IPS-NIHi7 (cell line): Measurements from ENCODE around the gene TLN1.

Experiments used
- DNase-seq: peaks from one replicate; pipeline ENCODE4 v3.0.0; 2012; ENCODE audit warnings: mixed read lengths; ENCODE audit errors: extremely low spot score

The TLN1 gene

DNA sequence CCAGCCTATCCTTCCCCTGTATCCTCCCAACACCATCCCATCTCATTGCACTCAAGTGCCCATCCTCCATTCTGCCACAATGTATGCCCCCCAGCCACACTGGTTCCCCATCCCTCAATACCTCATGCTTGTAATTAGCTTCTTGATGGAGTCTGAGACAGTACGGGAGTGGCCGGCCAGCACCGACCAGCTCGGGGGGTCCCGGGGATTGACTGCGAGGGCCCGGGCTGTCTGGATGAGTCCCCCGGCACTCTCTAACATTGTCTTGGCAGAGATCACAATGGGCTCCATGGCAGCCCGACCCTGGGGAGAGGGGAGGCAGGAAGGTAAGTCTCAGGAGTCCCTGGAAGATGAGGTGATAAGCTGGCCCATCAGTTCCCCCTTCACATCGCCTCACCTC, 25.0 kb downstream of the TLN1 start:
- DNase-seq: no peak

DNA sequence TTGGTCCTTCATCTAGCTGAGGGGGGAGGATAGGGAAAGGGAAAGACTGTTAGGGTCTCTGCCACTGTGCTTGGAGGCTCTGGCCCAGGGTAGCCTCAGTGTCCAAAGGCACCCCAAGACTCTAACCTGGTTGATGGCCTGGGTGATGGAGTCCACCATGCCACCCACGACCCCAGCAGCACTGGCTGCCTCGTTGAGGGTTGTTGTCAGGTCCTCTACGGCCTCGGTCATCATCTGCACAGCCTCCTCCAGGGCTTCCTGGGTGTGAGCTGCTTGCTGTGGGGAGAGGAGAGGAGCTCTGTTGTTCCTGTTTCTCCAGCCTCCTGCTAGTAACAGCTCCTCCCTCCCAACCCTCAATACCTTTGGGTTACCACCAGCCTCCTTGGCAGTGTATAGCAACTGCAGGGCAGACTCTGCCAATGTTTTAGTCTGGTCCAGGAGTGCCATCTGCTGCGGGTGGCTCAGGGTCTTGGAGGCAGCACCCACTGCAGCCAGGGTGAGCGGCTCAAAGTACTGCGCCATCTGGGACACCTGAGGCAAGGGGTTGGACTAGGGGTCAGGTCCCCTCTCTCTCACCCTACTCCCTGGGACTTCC, 26.1 kb downstream of the TLN1 start:
- DNase-seq: no peak

DNA sequence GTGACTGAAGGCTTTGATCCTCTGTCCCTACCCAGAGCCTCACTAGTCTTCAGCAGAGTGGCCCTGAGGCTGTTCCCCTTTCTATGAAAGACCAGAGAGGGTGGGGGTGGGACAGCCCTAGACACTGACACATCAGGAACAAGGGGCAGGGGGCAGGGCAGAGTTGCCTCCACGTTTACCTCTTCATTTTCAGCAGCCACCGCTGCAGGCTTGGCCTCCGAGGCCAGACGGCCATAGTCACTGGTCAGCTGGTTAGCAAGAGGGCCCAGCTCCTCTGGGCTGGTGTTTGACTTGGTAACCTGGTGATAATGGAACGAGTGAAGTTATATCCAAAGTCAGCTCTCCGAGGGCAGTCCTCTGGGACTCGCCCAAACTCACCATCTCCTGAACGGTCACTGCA, 26.6 kb downstream of the TLN1 start:
- DNase-seq: no peak

DNA sequence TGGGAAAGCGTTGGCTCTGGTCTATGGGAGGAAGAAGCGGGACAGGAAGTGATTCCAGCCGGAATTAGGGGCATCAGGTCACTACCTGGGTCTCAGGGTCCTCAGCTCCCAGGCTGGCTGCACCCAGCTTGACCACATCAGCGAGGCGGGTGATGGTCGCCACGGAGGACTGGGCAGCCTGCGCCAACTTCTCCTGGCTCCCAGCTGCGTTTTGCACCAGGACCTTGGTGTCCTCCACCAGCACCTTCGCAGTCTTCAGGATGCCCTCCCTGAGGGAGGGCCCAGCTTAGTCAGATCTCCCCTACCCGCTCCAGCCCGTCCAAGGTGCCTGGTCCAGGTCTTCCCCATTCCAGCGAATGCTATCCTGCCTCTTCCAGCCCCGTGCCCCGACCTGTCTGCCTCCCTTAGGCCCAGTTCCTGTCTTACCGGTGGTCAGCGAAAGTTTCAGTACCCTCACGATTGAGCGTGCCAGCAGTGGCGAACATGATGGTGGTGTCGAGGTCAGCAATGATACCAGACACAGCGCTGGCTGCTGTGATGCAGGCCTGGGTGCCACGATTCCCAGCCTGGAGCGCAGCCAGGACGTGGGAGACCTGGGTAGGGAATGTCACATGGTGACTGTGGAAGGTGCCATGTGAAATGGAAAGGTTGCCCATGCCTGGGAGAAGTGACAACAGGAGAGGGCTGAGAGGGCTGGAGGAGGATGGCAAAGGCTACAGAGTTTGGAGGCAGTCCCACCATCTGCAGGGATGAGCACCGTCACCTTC, 27.9 kb downstream of the TLN1 start:
- no peak for DNase-seq

DNA sequence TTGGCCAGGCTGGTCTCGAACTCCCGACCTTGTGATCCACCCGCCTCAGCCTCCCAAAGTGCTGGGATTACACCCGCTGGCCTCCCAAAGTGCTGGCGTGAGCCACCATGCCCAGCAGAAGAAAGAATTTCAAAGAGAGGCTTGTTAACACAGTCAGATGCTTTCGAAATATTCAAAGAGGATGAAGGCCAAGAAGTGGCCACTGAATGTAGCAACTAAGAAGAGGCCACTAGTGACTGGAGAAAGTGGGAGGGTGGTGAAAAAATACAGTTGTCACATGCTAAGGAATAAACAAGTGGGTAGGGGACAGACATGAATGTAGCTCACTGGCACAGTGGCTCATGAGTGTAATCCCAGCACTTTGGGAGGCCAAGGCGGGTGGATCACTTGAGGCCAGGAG, 29.3 kb downstream of the TLN1 start:
- no peak for DNase-seq

DNA sequence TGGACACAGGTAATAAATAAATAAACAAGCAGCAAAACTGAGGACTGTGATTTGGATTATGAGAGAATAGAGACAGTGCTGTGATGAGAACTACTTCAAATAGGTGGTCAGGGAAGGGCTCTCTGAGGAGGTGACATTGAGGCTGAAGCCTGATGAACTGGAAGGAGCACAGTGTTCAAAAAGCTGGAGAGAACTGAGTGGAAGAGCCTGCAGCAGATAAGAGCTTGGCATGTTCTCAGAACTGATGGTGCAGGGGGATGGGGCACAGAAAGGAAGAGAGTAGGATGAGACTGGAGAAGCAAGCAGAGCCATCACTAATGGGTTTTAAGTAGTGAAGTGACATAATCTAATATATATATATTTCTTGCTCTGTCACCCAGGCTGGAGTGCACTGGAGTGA, 31.1 kb downstream of the TLN1 start:
- DNase-seq: no peak

DNA sequence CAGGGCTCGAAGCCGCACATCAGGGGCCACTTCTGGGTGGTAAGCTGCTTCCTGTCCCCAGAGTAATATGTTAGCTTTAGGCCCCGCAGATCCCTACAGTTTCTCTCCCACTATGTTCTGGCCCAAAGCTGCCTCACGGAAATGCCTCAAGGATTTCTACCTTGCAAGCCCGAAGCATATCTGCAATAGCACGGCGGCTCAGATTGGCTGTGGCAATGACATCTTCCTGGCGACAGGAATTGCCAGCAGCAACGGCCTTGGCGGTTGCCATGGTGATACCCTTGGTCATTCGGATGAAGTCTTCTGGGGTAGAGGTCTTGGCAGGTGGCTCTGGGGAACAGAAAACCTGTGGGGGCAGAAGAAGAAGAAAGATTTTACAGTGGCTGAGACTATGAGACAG, 32.0 kb downstream of the TLN1 start:
- DNase-seq: no peak

DNA sequence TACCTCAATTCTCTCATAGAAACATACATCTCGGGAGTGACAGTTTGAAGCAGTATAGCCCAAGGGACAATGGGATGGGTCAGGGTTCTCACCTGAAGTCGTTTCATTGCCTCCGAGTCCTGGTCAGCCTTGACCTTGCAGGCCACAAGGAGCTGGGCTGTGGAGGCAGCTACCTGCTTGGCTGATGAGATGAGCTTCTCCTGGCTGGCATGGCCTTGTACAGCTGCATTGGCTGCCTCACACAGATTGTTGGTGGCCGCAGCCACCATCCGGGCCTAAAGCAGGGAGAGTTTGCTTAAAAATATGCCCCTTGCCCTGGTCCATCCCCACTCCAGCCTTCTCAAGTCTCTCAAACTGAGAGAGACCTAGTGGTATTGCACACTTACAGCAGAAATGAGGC, 33.8 kb downstream of the TLN1 start:
- DNase-seq: no peak

DNA sequence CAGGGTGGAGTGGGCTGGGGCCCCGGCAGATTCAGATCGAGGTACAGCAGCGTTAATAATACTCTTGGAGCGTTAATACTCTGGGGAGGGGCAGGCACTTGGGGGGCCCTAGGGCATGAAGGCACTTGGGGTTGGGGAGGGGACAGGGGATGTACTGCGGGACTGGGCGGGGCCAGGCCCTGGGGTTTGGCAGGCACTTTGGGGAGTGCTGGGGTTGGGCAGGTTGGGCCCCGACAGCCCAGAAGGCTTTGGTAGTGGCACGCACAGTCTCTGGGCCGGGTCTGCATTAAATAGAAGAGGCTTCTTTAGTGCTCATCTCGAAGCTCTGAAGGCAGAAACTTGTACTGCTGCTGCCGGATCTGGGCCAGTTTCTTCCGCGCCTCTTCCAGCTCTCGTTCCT, 34.5 kb downstream of the TLN1 start:
- DNase-seq: no peak

DNA sequence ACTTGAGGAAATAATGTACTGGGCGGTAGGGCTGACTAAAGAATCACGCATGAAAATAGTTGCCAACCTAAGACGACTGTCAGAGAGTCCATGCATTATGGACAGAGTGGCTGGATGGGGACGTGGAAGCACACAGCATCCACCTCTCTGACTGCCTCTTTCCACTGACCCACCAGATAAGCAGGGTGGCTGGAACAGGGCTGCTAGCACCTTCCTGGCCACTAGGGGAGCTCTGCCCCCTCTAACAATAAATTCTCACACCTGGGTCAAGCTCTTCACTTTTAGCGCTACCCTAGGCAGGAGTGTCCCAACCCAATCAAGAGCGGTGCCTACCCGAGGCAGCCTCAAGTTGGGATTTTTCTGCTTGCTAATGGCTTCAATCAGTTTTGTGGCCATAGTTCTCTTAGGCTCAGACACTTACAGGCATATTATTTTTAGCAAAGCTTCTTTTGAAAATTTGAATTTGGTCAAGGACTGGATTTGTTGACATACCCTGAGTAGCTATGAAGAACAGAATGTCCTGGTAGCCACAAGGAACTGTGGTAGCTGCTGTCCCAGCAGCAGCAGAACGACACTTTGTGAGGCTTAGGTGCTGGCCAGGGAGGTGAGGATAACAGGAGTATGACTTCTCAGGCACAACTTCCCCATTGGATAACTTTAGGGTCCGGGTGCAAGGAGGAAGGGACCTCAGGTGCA, 35.3 kb downstream of the TLN1 start:
- DNase-seq: peak; percentile 85

DNA sequence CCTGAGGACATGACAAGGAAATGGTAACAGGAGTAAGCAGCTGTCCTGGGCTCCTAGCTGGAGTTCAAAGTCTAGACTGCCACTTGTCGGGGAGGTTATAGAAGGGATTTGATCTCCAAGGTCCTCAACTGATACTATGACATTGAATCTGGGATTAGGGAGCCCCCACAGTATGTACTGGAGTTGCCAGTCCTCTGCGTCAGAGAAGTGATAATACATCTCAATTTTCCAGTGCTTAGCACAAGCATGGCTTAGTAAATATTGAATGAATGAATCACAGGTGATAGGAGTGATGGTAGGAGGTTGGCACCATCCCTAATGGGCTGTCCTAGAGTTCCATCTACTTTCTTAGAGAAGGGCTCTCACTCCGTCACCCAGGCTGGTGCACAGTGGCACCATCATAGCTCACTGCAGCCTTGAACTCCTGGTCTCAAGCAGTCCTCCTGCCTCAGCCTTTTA, 36.0 kb downstream of the TLN1 start:
- DNase-seq: no peak

DNA sequence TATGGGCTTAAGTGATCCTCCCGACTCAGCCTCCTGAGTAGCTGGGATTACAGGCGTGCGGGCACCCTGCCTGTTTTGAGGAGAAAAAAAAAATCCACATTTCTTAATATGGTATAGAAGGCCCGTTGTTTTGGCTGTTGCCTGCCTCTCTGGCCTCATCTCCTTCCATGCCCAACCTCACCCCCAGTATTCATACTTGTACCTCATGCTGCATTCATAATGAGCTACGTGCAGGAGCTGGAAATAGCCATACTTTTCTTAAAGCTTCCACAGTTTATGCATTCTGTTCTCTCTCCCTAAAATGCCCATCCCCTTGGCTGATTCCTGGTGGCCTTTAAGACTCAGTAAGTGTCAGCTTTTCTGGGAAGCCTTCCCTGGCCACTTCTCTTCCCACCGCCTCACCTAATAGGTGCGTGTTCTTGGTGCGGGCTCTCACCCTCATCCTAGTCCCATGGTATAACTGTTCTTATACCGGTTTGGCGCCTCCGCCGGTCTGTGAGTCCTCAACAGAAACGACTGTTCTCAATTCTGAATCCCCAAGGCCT, 40.2 kb downstream of the TLN1 start:
- DNase-seq: no peak

DNA sequence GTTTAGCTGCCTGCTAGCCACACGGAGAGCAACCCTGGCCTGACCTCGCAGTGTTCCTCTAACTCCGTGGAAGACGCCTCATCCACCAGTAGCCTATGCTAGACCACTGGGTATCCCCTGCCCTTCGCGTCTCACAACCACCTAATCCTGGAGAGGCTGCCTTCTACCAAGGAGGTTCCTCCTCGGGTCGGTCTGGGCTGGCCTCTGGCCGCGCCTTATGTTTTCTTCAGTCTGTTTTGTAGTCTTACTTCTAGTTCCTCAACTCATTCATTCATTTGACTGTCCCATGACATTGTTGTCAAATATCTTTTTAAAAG, 40.7 kb downstream of the TLN1 start:
- peak; percentile 54 for DNase-seq

DNA sequence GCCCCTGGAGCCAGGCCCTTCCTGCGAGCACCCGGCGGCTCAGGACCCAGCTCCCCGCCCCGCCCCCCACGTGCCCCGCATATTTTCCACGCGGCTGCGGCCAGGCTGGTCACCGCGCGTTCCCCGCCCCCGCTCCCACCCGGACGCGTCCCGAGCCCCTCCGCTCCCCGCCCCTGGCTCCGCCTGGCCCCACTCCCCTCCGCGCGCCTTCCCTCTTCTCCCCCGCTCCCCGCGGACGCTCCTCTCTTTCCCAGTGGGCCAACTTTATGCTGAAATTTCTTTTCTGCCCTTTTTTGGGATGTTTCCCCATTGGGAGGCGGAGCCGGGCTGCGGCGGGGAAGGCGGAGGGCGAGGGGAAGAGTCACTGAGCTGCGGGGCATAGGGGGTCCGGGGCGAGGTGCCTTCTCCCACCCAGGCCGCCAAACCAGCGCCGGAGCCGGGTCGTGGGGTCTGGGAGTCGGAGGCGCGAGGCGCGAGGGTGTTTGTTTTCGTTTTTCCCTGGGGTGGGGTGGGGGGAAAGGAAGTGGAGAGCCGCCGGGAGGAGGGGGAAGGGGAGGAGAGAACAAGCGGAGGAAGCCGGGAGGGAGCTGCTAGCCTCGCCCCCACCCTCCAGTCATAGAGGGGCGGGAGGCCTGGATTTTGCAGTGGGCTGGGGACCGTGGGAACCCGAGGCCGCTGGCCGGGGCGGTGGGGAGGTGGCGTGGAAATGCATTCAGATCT, 41.2 kb downstream of the TLN1 start:
- DNase-seq: peak; percentile 74

DNA sequence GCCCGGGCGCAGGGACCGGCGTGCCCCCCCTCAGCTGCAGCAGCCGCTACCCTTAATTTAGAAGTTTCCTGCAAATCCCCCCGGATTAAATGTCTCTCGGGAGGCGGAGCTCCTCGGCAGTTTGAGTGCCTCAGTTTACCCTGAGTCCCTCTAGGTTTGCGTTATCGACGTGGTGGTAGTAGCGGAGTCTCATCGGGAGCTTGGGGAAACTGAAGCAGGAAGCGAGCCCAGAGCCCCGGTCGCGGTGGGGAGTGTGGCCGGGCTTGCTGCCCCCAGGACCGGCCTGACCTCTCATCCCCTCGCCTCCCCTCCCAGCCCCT, 41.7 kb downstream of the TLN1 start:
- DNase-seq: peak; percentile 65

DNA sequence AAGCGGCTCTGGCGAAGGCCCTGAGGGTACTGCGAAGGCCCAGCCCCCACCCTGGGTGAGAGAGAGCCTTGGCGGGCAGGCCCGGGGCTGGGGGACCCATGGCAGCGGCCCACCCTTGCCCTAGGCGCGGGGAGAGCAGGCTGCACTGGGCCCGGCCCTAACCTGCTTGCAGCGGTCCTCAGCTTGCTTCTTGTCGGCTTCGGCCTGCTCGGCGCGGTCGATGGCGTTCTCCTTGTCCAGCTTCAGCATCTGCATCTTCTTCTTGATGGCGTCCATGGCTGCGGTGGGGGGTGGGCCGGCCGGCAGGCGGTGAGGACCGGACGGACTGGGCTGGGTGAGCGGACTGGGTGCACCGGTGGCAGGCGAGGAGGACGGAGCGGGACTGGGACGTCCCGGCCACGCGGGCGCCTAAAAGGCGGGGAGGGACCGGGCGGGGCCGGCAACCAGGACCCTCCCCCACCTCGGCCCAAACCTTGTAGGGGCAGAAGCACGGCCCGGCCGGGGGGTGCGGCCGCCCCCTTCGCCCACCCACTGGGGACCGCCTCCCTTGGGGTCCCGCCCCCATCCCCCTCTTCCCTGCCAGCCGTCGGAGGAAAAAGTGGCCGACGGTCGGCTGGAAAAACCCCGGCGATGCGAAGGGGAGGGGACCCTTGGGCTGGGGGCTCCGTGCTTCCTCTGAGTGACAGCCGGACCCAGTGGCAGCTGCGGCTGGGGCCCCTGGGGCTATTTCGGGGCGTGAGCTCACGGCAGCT, 42.3 kb downstream of the TLN1 start, which contains the start of gene TPM2:
Gene TPM2, minus strand, starts transcription at position 384 of the 752 bp plus-strand sequence. Its CDS starts 108 bp downstream, at position 276.
- DNase-seq: peak; percentile 83

DNA sequence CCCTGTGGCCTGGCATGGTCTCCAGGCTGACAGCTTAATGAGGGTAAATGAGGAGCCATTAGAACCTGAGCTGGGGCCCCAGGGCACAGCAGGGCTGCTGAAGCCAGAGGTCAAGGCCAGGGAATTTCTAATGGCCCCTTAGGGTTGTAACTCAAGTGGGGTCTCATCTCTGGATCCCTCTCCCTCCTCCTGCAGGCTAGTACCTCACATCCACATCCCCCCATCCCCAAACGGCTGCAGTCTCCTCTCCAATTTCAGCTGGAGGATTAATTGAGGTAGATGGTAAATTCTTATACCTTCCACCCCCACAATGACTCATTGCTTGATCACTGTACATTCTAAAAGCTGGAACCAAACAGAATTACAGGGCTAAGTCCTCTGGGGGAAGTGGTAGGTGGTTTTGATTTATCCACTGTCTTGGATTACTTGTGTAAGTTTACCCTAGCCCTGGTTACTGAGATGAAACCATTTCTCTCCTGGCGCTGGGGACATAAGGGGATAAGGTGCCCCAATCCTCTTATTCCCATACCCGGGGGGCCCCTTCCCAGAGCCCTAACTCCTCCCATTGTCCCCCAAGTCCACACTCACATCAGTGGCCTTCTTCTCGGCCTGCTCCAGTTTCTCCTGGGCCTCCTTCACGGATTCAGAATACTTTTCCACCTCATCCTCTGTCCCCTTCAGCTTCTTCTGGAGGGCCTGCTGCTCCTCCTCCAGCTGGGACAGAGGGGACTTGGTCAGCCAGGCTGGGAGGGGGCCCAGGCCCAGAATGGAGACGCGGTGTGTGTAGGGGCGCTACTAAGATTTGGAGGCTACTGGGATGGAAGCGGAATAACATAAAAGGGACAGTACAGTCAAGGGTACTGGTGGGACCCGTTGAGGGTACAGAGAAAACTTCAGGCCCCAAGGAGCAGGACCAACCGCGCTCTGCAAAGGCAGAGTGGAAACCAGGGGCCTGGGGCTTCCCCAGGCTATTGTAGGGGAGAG, 43.1 kb downstream of the TLN1 start:
- DNase-seq: no peak

DNA sequence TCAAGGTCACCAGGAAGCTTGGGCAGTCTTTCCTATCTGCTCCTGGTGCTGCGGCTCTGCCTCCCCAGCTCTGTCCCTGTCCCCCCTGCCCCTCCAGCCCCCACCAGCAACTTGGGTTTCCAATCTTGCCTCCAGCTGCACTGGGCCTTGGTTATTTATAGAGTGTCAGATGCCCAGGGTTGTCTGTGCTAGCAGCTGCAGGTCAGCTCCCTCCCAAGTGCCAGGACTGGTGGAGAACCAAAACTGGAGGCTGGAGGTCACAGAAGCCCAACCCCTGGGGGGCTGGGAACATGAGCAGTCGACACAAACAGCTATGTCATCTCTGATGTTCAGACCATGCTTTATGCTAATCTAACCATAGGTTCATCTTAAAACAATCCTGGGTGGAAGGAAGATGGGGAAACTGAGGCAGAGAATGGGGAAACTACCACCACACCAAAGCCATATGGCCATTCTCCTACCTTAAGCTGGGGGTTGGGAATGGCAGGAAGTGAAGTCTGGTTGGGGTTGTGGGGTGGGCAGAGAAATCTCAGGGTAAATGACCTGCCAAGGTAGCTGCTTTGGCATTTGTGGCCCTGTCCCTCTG, 43.9 kb downstream of the TLN1 start:
- DNase-seq: no peak

DNA sequence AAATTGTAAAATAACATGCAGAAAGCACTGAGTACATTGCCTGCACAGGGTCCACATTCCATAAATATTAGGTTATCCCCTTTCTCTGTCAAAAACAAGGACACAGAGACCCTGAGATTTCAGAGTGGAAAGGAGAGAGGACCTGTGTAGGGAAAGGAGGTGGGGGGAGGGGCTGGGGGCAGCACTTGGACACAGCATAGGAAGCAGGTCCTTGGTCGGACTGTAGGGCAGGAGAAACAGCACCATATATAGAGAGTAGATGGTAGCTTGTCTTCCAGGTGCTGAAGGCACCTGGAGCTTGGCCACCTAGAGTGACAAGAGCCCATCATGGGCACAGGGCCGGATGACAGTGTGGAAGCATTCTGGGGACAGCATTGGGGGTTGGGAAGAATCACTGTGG, 44.7 kb downstream of the TLN1 start:
- DNase-seq: no peak
